Psoas muscle (tissue), 8 donors: Measurements from ENCODE around the gene YIF1B. TPM values are rescaled to one million over a fixed set of nuclear protein-coding genes. Genes with fewer than 3 reads are reported as not detected.

Experiments used
- ATAC-seq, 4 donors: fragments of 200-7000 bp; cut with Tn5 transposase; one replicate each; pipeline ENCODE4 v1.9.1; 2020; ENCODE audit warnings: moderate library complexity in 3 of 4, mild to moderate bottlenecking in 2 of 4
- DNase-seq, 2 donors: peaks; one replicate each; pipeline ENCODE4 v3.0.0-alpha.2; 2020
- H3K27ac ChIP-seq: fragments of 200-600 bp; one replicate; pipeline ENCODE4 v1.8.0; 2022
- H3K27me3 ChIP-seq, 3 donors: fragments of 200-600 bp in 1 of 3; one replicate each; pipeline versions ENCODE4 v1.6.1 to v1.8.0; 2013 to 2022; ENCODE audit warnings: low read length in 2 of 3, mild to moderate bottlenecking in 2 of 3, moderate library complexity in 1 of 3; ENCODE audit not compliant: insufficient read depth in 3 of 3
- H3K36me3 ChIP-seq, 2 donors: fragments of 200-600 bp in 1 of 2; one replicate each; pipeline versions ENCODE4 v1.6.1 to v1.8.0; 2013 to 2022; ENCODE audit warnings: low read depth in 1 of 2, mild to moderate bottlenecking in 1 of 2, moderate library complexity in 1 of 2; ENCODE audit not compliant: insufficient read depth in 1 of 2
- H3K4me1 ChIP-seq: fragments of 200-600 bp; one replicate; pipeline ENCODE4 v1.8.0; 2022
- H3K4me3 ChIP-seq: fragments of 200-600 bp; one replicate; pipeline ENCODE4 v1.8.0; 2022; ENCODE audit warnings: mild to moderate bottlenecking
- H3K9me3 ChIP-seq: fragments of 200-600 bp; one replicate; pipeline ENCODE4 v1.8.0; 2022
- CTCF ChIP-seq: fragments of 200-600 bp; IDR thresholded peaks from one replicate; pipeline ENCODE4 v1.8.0; 2022; ENCODE audit warnings: antibody characterized with exemption
- WGBS, 3 donors: extraction: QIAGEN DNeasy Blood & Tissue Kit; methylation state at CpG; one replicate each; pipeline versions ENCODE4 v1.1.6 to v1.1.7; 2013; 5-methylcytosine and 5-hydroxymethylcytosine counted together
- intact Hi-C, 2 donors: fragments of 100-400 bp; cut with DNase I; formaldehyde crosslinking; loops; one replicate each; pipeline versions ENCODE4 v1.11.0 to v1.14.2; 2022
- polyA plus RNA-seq, 3 donors: library from polyadenylated mRNA; stranded (reverse); fragments of 200-250 nt; gene quantifications; one replicate each; pipeline ENCODE4 v1.2.3, GENCODE V29; 2013
- total RNA-seq, 4 donors: library from RNA; stranded (reverse); fragmentation: NEBNext Ultra II Directional in 2 of 4; extraction: Animal tissue kit (Norgen Biotek cat#: 25700) in 2 of 4; gene quantifications; one replicate each; pipeline versions ENCODE4 v1.2.1 to v1.2.4, GENCODE V29; 2021 to 2023
- donor health status: healthy with polysubstance abuse.
- donor health status: DM: no; HTN: no; CAD: no; lungs with moderate emphysema.
- donor health status: Bipolar disorder and iron deficiency.
- donor health status: healthy.
- donor health status: DM: yes; HTN: yes; CAD: no.
- donor health status: DM: no; HTN: no; CAD: no.
- donor health status: DM: no; HTN: no; CAD: no.
- donor health status: DM: yes; HTN: yes; CAD: no.

The YIF1B gene
- total and polyA plus RNA-seq, 7 donors = 20.1 to 57.7 (median 27.2) TPM

- Histone ChIP-seq H3K9me3 (no peaks in the 10 kb centered on the region), H3K4me1 (no peaks in the 10 kb centered on the region), H3K27me3 (no peaks in the 10 kb centered on the region), H3K27ac (peak overlapping the region; percentile 66), H3K36me3 (no peaks in the 10 kb centered on the region), H3K4me3 (no peak overlapping the region)
- WGBS, 3 donors = 92 to 98% (median 93%) methylated on average over 7 of the region's 7 CpGs
- no peak for TF ChIP-seq CTCF
- intact Hi-C loops = no loop called here
- DNase-seq = no peak
- ATAC-seq = no peak
Measured at GRCh38 chr19:38276942-38277517, 38.7 kb downstream of the YIF1B start.

GRCh38 chr19:38274739-38275138 lies 41.0 kb downstream of the YIF1B start:
- no peak for TF ChIP-seq CTCF
- H3K27me3 ChIP-seq = no peaks in the 10 kb centered on the region
- no peaks in the 10 kb centered on the region for H3K4me1 ChIP-seq
- no peaks in the 10 kb centered on the region for H3K9me3 ChIP-seq
- 31 to 40% (median 33%) methylated on average over 9 of the region's 9 CpGs for WGBS, 3 donors
- ATAC-seq (no peak), DNase-seq (no peak)
- H3K36me3 ChIP-seq = no peaks in the 10 kb centered on the region
- intact Hi-C loops = no loop called here
- no peak overlapping the region for H3K27ac ChIP-seq
- no peak overlapping the region for H3K4me3 ChIP-seq

GRCh38 chr19:38273499-38273898 lies 42.2 kb downstream of the YIF1B start:
- 78 to 83% (median 80%) methylated on average over 2 of the region's 2 CpGs for WGBS, 3 donors
- no peak for ATAC-seq
- no peak for TF ChIP-seq CTCF
- Histone ChIP-seq H3K9me3 (no peaks in the 10 kb centered on the region), H3K27me3 (no peaks in the 10 kb centered on the region), H3K4me1 (no peaks in the 10 kb centered on the region), H3K36me3 (no peaks in the 10 kb centered on the region), H3K27ac (no peak overlapping the region), H3K4me3 (no peak overlapping the region)
- intact Hi-C loops = no loop called here
- DNase-seq = no peak

- no peaks in the 10 kb centered on the region for H3K4me1 ChIP-seq
- DNase-seq = no peak
- intact Hi-C loops = no loop called here
- no peak for ATAC-seq
- no peaks in the 10 kb centered on the region for H3K36me3 ChIP-seq
- WGBS, 3 donors = 29 to 47% (median 42%) methylated on average over 5 of the region's 5 CpGs
- no peaks in the 10 kb centered on the region for H3K9me3 ChIP-seq
- no peak overlapping the region for H3K27ac ChIP-seq
- H3K27me3 ChIP-seq = no peaks in the 10 kb centered on the region
- TF ChIP-seq CTCF = no peak
- no peak overlapping the region for H3K4me3 ChIP-seq
Measured at GRCh38 chr19:38270587-38271167, 45.1 kb downstream of the YIF1B start.

- H3K27me3 ChIP-seq = peaks cover 0 to 12% (median 7%) of the 10 kb centered on the region in 3 donors
- no peaks in the 10 kb centered on the region for H3K9me3 ChIP-seq
- no peak overlapping the region for H3K27ac ChIP-seq
- intact Hi-C loops = no loop called here
- no peaks in the 10 kb centered on the region for H3K36me3 ChIP-seq
- DNase-seq (no peak), ATAC-seq (no peak)
- WGBS, 3 donors = 74 to 93% (median 81%) methylated on average over 8 of the region's 8 CpGs
- H3K4me3 ChIP-seq = no peak overlapping the region
- no peak for TF ChIP-seq CTCF
- H3K4me1 ChIP-seq = peaks cover 8% of the 10 kb centered on the region
Measured at GRCh38 chr19:38268539-38268938, 47.2 kb downstream of the YIF1B start.
